Activated T-helper 1 cell treated with anti-CD3 and anti-CD28 coated beads, Interleukin-2, amount 50 U/mL, for 16 hours (primary cell): ENCODE results near the gene ADAP1.

Experiments used
- DNase-seq, 2 donors: peaks; one replicate each; pipeline ENCODE4 v3.0.0-alpha.2; 2020; ENCODE audit warnings: low read depth in 1 of 2, low spot score in 1 of 2

Gene ADAP1

DNA sequence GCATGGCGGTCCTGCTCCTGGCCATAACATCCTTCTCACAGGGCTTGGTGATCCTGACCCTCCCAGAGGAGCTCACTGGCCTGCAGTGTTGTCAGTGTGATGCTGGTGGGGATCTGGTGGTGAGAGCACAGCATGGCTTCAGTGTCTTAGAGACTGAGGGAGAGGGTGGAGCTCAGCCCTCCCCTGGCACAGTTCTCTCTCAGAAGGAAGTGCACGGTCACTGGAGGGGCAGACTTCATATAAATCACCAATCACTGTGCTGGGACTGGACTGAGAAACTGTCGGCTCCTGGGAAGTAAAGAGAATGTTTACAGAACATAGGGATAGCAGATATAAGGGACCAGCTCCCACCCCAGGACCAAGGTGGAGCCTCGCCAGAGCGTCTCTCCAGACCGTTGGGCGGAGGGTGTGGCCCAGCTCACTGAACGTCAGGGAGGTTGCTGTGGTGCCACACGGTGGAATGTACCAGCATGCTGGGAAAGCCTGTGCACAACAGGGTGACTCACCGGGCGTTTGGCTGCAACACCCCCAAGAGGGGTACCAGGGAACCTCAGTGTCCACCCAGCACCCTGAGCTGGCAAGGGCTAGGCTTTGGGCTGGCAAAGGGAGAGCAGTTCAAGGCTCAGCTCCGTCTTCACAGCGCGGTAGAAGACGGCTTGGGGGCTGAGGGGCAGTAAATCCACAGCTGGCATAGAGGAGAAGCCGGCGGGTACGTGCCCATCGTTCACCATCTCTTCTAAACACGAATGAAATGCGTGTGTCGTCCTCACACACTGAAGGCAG, 86.9 kb downstream of the ADAP1 start:
- no peak for DNase-seq

- DNase-seq: no peak
These were observed 87.5 kb downstream of the ADAP1 start for GRCh38 chr7:867001-867405.

DNA sequence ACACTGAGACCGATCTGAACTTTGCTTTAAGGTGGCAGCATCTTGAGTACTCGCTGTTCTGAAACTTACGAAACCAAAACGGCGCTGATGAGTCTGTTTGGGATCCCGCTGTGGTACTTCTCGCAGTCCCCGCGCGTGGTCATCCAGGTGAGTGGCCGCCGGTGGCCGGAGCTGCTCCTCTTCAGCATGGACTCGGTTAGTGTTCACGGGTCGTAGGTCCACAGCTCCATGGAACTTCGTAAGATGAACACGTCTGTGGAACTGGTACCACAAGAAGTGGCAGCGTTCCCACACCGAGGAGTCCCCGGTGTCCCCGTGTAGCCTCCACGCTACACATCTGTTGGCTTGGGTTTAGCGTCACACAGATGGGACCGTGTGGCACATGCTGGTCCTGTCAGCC, 88.6 kb downstream of the ADAP1 start:
- no peak for DNase-seq

DNA sequence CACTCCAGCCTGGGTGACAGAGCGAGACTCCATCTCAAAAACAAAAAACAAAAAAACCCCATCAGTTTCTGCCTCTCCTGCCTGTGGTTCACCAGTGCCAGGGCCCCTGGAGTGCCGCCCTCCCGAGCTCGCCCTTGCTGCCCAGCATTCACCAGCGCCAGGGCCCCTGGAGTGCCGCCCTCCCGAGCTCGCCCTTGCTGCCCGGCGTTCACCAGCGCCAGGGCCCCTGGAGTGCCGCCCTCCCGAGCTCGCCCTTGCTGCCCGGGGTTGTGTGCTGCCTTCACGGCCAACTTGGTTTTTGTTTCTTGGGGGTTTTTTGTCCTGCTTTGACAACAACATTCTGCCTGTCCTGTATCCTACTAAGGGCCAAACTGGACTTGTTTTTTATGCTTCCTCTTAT, 91.4 kb downstream of the ADAP1 start:
- DNase-seq: no peak

DNA sequence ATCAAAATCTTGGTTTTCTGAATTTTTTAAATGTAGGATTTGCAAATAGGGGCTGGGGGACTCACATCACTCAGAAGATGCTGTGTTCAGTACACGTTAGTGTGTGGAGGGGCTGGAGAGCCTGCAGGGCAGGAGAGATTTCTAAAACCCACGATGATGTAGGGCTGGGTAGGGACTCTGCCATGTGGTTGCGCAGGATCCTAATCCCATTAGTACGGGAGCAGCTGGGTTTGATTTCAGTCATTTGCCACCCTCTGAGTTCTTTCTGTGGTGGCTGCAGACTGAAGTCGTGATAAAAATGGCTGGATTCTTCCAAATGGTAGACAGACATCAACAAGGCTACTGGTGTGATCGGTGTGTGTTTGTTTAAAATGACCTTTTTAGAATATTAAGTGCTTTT, 92.3 kb downstream of the ADAP1 start:
- DNase-seq: no peak

DNA sequence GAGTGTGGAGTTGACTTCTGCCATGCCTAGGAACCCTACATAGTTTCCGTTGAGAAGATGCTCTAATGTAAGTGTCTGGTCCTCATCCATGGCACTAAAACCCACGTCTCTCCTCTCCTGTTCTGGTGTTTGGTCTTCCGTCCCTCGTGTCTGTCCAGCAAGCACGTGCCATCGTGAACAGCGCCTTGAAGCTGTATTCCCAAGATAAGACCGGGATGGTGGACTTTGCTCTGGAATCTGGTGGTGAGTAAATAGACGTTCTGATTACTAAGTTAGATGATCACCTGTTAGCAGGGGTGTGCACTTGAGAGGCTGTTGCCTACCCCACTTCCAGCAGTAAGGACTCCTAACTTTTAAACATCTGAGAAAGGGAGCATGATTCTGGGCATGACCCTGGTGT, 93.3 kb downstream of the ADAP1 start:
- no peak for DNase-seq

DNA sequence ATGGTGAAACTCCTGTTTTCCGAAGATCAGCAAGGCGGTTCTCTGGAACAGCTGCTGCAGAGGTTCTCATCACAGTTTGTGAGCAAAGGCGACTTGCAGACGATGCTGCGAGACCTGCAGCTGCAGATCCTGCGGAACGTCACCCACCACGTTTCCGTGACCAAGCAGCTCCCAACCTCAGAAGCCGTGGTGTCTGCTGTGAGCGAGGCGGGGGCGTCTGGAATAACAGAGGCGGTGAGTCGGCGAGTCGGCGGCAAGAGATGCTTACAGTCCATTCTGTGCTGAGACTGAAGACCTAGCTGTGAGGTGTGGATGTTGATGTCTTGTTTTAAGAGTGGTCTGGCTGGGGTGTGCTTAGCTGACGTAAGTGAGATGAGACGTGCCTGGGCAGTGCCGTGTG, 94.3 kb downstream of the ADAP1 start:
- DNase-seq: no peak

GRCh38 chr7:859359-860030, 95.0 kb downstream of the ADAP1 start:
- DNase-seq: no peak

GRCh38 chr7:857661-858060, 96.8 kb downstream of the ADAP1 start:
- DNase-seq: no peak

DNA sequence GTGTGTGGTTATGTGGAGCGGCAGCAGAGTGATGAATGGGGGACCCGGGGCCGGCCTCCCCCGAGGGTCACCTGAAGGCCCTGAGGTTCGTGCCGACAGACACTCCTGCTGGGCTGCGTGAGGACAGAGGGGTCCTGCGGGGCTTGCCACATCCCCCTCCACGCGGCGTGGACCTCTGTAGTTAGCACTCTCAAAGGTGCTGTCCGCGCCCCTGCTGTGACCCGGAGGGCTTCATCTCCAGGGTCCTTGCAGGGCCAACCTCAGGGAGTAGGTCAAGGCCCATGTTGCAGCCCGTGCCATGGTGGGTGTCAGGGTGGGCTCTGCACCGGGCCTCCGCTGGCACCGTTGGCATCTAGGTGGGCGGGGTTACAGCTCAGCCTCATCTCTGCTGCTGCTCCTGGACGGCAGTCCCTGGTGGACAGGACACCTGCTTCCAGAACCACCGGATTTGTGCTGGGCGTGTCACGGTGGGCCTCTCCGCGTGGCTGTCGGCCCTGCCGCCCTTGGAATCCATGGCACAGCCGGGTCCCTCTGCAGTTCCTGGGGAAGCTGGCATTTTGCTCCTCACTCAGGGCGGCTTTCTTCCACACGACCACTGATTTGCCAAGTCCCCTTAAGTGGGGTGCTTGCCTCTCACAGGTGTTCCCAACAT, 97.9 kb downstream of the ADAP1 start:
- no peak for DNase-seq

GRCh38 chr7:855686-856369, 98.7 kb downstream of the ADAP1 start:
- DNase-seq: no peak

DNA sequence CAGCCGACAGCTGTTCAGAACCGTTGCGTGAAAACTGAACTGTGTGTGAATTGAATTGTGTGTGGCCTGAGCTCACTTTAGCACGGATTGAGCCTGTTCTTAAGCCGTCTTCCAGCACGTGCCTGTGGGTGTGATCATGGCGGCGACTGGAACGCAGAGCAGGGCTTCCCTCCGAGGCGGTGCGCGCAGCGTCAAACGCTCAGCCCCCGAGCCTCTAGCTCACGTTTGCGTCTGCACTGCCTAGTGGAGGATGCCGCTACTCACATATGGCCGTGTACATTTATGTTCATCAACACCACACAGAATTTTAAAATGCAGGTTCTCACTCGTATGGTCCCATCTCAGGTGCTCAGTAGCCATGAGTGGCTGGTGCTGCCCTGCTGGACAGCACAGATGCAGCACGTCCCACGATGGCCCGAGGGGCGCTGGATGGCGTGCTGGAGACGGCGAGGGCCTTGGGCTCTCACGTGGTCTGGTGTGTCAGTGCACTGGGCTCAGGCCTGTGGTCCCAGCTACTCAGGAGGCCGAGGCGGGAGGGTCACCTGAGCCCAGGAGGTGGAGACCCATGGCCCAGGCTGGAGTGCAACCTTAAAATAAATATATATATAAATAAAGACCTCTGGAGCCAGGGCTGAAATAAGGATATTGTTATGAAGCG, 100.2 kb downstream of the ADAP1 start:
- DNase-seq: no peak

- DNase-seq: no peak
These were observed 100.9 kb downstream of the ADAP1 start for GRCh38 chr7:853366-854117.

DNA sequence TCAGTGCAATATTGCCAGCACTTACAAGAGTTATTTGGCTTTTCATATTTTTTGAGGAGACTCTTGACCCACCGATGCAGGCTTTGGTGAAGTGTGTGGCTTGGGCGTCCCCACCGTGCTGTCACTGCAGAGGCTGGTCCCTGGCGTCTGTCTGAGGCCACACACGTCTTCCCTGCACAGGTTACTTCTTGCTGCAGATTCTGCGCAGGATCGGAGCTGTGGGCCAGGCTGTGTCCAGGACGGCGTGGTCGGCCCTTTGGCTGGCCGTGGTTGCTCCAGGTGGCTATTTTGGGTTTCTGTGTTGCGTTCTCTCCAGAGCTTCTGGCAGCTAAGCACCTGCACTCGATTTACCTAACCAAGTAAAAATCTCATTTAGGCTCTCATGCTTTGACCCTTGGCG, 103.3 kb downstream of the ADAP1 start:
- DNase-seq: no peak

DNA sequence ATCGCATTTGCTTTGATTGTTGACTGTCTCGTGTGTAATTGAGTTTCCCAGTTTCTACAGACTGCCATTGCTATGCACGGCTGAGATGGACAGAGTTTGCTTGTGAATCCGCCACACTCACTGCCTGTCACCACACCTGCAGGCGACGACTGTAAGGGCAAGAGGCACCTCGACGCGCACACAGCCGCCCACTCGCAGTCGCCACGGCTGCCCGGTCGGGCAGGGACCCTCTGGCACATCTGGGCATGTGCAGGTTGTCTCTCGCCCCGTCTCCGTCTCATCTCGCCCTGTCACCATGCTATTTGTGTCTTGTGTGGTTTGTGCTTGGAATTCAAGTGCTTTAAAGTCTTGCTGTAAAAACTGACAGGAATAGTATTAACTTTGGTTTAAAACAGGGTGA, 104.7 kb downstream of the ADAP1 start:
- no peak for DNase-seq

DNA sequence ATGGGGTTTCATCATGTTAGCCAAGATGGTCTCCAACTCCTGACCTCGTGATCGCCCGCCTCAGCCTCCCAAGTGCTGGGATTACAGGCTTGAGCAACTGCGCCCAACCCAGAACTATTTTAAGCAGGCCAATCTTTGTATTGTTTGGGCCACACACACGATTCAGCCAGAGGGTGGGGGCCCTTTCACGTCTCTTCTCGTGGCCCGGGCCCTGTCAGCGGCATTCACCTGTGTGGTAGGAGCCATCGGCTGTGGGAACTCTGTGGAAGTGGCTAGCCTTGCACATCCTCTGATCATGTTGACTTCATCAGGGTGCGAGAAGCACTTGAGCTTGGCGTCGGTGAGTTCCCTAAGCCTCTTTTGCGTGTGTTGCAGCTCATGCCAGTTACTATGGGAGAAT, 105.3 kb downstream of the ADAP1 start:
- DNase-seq: no peak
